ENCODE data around the gene PASD1. TPM values are rescaled to one million over a fixed set of nuclear protein-coding genes. Genes with fewer than 3 reads are reported as not detected.

PASD1 gene
- total RNA-seq, 1 experiment from 2014 or later, result not detected

GRCh38 chrX:151621422-151621821 lies 57.9 kb downstream of the PASD1 start:
- Histone ChIP-seq H3K4me1 (ENCODE audit: control insufficient read depth, insufficient read depth, low read length) (no peaks in the 10 kb centered on the region), H3K36me3 (ENCODE audit: control insufficient read depth, insufficient read depth, low read length) (no peaks in the 10 kb centered on the region), H3K9me3 (ENCODE audit: control insufficient read depth, insufficient read depth, low read depth, low read length) (no peaks in the 10 kb centered on the region), H3K27ac (ENCODE audit: low read length) (no peak overlapping the region), H3K27me3 (ENCODE audit: control insufficient read depth, insufficient read depth, low read length) (peaks cover 7% of the 10 kb centered on the region), H3K4me3 (ENCODE audit: low read depth in 2 of 2, low read length in 2 of 2) (no peak overlapping the region)
- in situ Hi-C loops (cut with HindIII; ENCODE audit: low pct_unique_long_range_greater_than_20kb, low sequenced_read_pairs) (no loop called here), intact Hi-C loops (cut with micrococcal nuclease; ENCODE audit: unreplicated experiment) (no loop called here)
- CTCF ChIA-PET, result no interaction called here
- TF ChIP-seq SIN3A (IDR thresholded peaks at IDR 0.05; ENCODE audit: borderline replicate concordance, insufficient read depth, low read depth, low read length) (no peak), REST (IDR thresholded peaks at IDR 0.05; ENCODE audit: insufficient read depth in 1 of 2, low read depth in 2 of 2, low read length in 1 of 2) (no peak), TCF7L2 (IDR thresholded peaks at IDR 0.05; ENCODE audit: low read depth, low read length) (no peak), POLR2AphosphoS5 (IDR thresholded peaks at IDR 0.05; ENCODE audit: low read depth, low read length) (no peak), CTCF (IDR thresholded peaks at IDR 0.05) (no peak)
- ATAC-seq (no peak), DNase-seq (ENCODE audit: low read depth, low spot score) (no peak)
- no TSS peak for BruUV-seq (replicated peaks)
- POLR2A ChIA-PET, result no interaction called here

- H3K27me3 ChIP-seq (ENCODE audit: control insufficient read depth, insufficient read depth, low read length), result peaks cover 5% of the 10 kb centered on the region
- POLR2A ChIA-PET, result no interaction called here
These were observed 61.2 kb downstream of the PASD1 start for GRCh38 chrX:151624677-151625076.

More at GRCh38 chrX:151624677-151625076, 61.2 kb downstream of the PASD1 start:
- Histone ChIP-seq H3K36me3 (ENCODE audit: control insufficient read depth, insufficient read depth, low read length) (no peaks in the 10 kb centered on the region), H3K9me3 (ENCODE audit: control insufficient read depth, insufficient read depth, low read depth, low read length) (no peaks in the 10 kb centered on the region), H3K4me3 (ENCODE audit: low read depth in 2 of 2, low read length in 2 of 2) (no peak overlapping the region), H3K27ac (ENCODE audit: low read length) (no peak overlapping the region), H3K4me1 (ENCODE audit: control insufficient read depth, insufficient read depth, low read length) (no peaks in the 10 kb centered on the region)
- intact Hi-C loops (cut with micrococcal nuclease; ENCODE audit: unreplicated experiment), result no loop called here
- DNase-seq (ENCODE audit: low read depth, low spot score) (no peak), ATAC-seq (no peak)
- no TSS peak for BruUV-seq (replicated peaks)
- TF ChIP-seq TCF7L2 (IDR thresholded peaks at IDR 0.05; ENCODE audit: low read depth, low read length) (no peak), CTCF (IDR thresholded peaks at IDR 0.05) (no peak), SIN3A (IDR thresholded peaks at IDR 0.05; ENCODE audit: borderline replicate concordance, insufficient read depth, low read depth, low read length) (no peak), REST (IDR thresholded peaks at IDR 0.05; ENCODE audit: insufficient read depth in 1 of 2, low read depth in 2 of 2, low read length in 1 of 2) (no peak), POLR2AphosphoS5 (IDR thresholded peaks at IDR 0.05; ENCODE audit: low read depth, low read length) (no peak)
- in situ Hi-C loops (cut with HindIII; ENCODE audit: low pct_unique_long_range_greater_than_20kb, low sequenced_read_pairs), result no loop called here
- CTCF ChIA-PET, result no interaction called here

Measured in Panc1 (cell line).